AG09319 (cell line): Measurements from ENCODE around the gene YTHDC2.
A peak's percentile ranks its signal among the peaks of the same experiment; 100 is the strongest.

Experiments used
- DNase-seq: peaks from one replicate; pipeline ENCODE4 v3.0.0-alpha.2; 2010; ENCODE audit warnings: low read depth; ENCODE audit errors: extremely low read depth
- CTCF ChIP-seq: IDR thresholded peaks from 2 replicates; pipeline ENCODE4 v1.5.1; 2011; ENCODE audit warnings: low read depth, mild to moderate bottlenecking, inconsistent platforms, low read length, moderate library complexity

Gene YTHDC2

DNA sequence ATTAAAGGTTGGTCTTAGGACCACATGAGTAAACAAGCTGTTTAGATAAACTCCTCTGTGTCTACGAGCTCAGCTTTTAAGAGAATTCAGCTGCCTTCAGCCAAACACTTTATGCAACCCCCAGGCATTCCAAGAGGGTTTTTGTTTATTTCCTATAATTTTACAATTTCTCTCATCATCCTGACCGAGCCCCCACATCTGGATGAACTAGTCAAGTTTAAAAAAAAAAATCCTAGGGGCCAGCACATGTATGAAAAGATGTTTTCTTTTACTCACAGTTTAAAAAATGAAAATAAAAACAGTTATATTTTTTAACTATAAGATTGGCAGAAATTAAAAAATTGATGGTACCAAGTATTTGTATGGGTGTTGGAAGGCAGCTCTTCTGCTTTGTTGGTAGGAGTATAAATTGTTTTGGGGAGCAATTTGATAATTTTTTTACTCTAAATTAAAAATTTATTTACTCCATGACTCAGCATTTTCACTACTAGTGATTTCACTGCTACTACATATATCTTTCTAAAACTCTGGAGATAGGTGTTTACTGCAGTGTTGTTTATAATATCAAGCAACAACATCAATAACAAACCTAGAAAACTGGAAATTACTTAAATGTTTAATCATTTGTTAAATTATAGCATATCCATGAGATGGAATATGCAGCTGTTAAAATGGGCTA lies 18.1 kb downstream of the YTHDC2 start:
- no peak for TF ChIP-seq CTCF
- DNase-seq, result no peak

- DNase-seq, result no peak
- TF ChIP-seq CTCF, result no peak
Observed at GRCh38 chr5:113538313-113538712, 24.8 kb downstream of the YTHDC2 start.

- DNase-seq, result peak; percentile 3
- no peak for TF ChIP-seq CTCF
Observed at GRCh38 chr5:113546703-113547183, 33.2 kb downstream of the YTHDC2 start.

DNA sequence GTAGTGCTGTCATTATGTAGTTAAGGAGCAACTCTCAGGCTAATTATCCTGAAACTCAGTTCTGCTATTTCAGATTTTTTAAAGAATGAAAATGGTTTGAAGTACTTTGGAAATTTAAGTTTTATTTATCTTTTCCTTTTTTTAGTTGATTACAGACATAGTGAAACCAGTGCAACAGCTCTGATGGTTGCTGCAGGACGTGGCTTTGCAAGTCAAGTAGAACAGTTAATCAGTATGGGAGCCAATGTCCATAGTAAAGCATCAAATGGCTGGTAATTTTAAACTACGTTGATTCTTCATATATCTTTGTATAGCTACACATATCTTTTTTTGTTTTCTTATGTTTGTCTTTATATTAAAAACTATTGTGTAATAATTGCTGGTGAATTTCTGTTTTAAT lies 34.9 kb downstream of the YTHDC2 start:
- no peak for TF ChIP-seq CTCF
- no peak for DNase-seq

DNA sequence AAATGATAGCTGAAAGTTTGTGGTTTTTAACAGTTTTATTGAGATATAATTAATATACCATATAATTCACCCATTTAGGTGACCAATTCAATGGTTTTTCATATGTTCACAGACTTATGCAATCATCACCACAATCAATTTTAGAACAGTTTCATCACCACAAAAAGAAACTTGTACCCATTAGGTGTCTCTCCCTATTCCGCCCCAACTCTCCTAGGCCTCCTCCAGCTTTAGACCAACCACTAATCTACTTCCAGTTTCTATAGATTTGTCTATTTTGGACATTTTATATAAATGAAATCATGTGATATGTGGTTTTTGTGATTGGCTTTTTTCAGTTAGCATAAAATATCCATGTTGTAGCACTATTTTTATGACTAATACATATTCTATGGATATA lies 38.6 kb downstream of the YTHDC2 start:
- no peak for TF ChIP-seq CTCF
- DNase-seq, result no peak

DNA sequence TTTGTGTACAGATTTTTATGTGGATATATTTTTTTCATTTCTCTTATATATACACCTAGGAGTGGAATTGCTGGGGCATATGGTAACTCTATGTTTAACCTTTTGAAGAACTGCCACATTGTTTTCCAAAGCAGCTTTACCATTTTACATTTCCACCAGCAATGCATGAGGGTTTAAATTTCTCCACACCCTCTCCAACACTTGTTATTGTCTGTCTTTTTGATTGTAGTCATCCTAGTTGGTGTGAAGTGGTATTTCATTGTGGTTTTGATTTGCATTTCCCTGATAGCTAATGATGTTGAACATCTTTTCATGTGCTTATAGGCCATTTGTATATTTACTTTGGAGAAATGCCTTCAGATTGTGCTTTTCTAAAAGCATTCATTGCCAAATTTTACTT lies 39.1 kb downstream of the YTHDC2 start:
- no peak for TF ChIP-seq CTCF

DNA sequence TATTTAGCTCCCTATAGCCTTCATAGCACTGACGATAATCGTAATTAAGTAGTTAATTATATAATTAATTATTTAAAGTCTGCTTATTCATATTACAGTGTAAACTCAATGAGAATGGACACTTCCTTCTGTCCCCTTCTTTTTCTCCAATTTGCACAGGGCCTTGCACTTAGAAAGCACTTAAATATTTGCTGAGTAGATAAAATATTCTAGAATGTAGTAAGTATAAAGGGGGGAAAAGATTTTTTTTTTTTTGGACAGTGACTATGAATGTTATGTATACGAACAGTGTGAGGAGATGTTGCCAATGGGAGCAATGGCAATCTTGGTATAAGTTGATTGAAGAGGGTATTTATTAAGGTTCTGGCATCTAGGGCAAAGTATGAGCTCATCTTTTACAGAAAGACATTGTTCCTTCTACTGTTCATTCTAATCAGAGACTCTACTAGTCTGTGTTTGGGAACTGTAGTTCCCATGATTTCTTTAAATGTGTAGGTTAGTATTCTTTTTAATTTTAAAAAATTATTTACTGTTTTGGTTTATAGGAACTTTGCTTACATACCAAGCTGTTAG lies 49.4 kb downstream of the YTHDC2 start:
- no peak for TF ChIP-seq CTCF

More for the DNA sequence above, 39.1 kb downstream of the YTHDC2 start:
- no peak for DNase-seq

More for the DNA sequence above, 49.4 kb downstream of the YTHDC2 start:
- DNase-seq, result no peak
